H9 (cell line): ENCODE results near the gene OR2B2. TPM values are rescaled to one million over a fixed set of nuclear protein-coding genes. Genes with fewer than 3 reads are reported as not detected.

Experiments used
- DNase-seq: peaks from one replicate; pipeline ENCODE4 v3.0.0-alpha.2; 2017
- H2AFZ ChIP-seq: one replicate; pipeline ENCODE4 v1.6.1; 2013; ENCODE audit warnings: mild to moderate bottlenecking, low read length, control low read depth, moderate library complexity
- H2AK5ac ChIP-seq: 2 replicates; pipeline ENCODE4 v1.6.1; 2013; ENCODE audit warnings: low read length, control low read depth, mixed read lengths; ENCODE audit not compliant: insufficient read length
- H2BK120ac ChIP-seq: one replicate; pipeline ENCODE4 v1.6.1; 2013; ENCODE audit warnings: low read depth, mild to moderate bottlenecking, low read length, control low read depth, inconsistent platforms; ENCODE audit not compliant: poor library complexity, severe bottlenecking
- H2BK12ac ChIP-seq: 2 replicates; pipeline ENCODE4 v1.6.1; 2013; ENCODE audit warnings: low read length, control low read depth, mixed read lengths, low read depth; ENCODE audit not compliant: insufficient read length
- H2BK15ac ChIP-seq: 2 replicates; pipeline ENCODE4 v1.6.1; 2013; ENCODE audit warnings: low read depth, low read length, control low read depth
- H2BK20ac ChIP-seq: one replicate; pipeline ENCODE4 v1.6.1; 2013; ENCODE audit warnings: low read depth, mild to moderate bottlenecking, low read length, control low read depth, inconsistent platforms; ENCODE audit not compliant: poor library complexity, severe bottlenecking
- H2BK5ac ChIP-seq: 2 replicates; pipeline ENCODE4 v1.6.1; 2013; ENCODE audit warnings: low read length, control low read depth, mixed read lengths; ENCODE audit not compliant: insufficient read length
- H3K14ac ChIP-seq: 2 replicates; pipeline ENCODE4 v1.6.1; 2013; ENCODE audit warnings: low read length, control low read depth; ENCODE audit not compliant: insufficient read depth
- H3K18ac ChIP-seq: 2 replicates; pipeline ENCODE4 v1.6.1; 2013; ENCODE audit warnings: low read depth, mild to moderate bottlenecking, mixed read lengths, low read length, control low read depth; ENCODE audit not compliant: insufficient read length
- H3K23ac ChIP-seq: 2 replicates; pipeline ENCODE4 v1.6.1; 2013; ENCODE audit warnings: low read length, control low read depth, mixed read lengths, low read depth; ENCODE audit not compliant: insufficient read length
- H3K23me2 ChIP-seq: 2 replicates; pipeline ENCODE4 v1.6.1; 2013; ENCODE audit warnings: low read depth, mild to moderate bottlenecking, mixed read lengths, low read length, control low read depth; ENCODE audit not compliant: insufficient read length, poor library complexity, severe bottlenecking
- H3K27ac ChIP-seq: 2 replicates; pipeline ENCODE4 v1.5.1; 2013; ENCODE audit warnings: low read length, control low read depth, mixed read lengths, low read depth; ENCODE audit not compliant: insufficient read length
- H3K27me3 ChIP-seq: 2 replicates; pipeline ENCODE4 v1.6.1; 2013; ENCODE audit warnings: low read length, control low read depth, inconsistent platforms; ENCODE audit not compliant: insufficient read depth
- H3K4ac ChIP-seq: 2 replicates; pipeline ENCODE4 v1.6.1; 2013; ENCODE audit warnings: low read depth, mild to moderate bottlenecking, control low read depth, inconsistent platforms, low read length, moderate library complexity
- H3K4me1 ChIP-seq: 2 replicates; pipeline ENCODE4 v1.6.1; 2013; ENCODE audit warnings: low read length, control low read depth, inconsistent platforms; ENCODE audit not compliant: insufficient read depth
- H3K4me2 ChIP-seq: 2 replicates; pipeline ENCODE4 v1.6.1; 2013; ENCODE audit warnings: low read length, control low read depth, mixed read lengths; ENCODE audit not compliant: insufficient read length, insufficient read depth
- H3K56ac ChIP-seq: 2 replicates; pipeline ENCODE4 v1.6.1; 2013; ENCODE audit warnings: low read depth, mild to moderate bottlenecking, mixed read lengths, low read length, control low read depth; ENCODE audit not compliant: insufficient read length
- H3K79me1 ChIP-seq: 2 replicates; pipeline ENCODE4 v1.6.1; 2013; ENCODE audit warnings: low read depth, mild to moderate bottlenecking, moderate library complexity, low read length, control low read depth, inconsistent platforms; ENCODE audit not compliant: insufficient read depth, poor library complexity, severe bottlenecking
- H3K79me2 ChIP-seq: 2 replicates; pipeline ENCODE4 v1.6.1; 2013; ENCODE audit warnings: low read length, control low read depth, inconsistent platforms; ENCODE audit not compliant: insufficient read depth
- H3K9ac ChIP-seq: 2 replicates; pipeline ENCODE4 v1.6.1; 2013; ENCODE audit warnings: low read length, control low read depth, mixed read lengths; ENCODE audit not compliant: insufficient read length; ENCODE audit errors: extremely low read depth
- H3K9me3 ChIP-seq: one replicate; pipeline ENCODE4 v1.6.1; 2013; ENCODE audit warnings: low read depth, low read length, inconsistent platforms; ENCODE audit not compliant: control insufficient read depth
- H3T11ph ChIP-seq: one replicate; pipeline ENCODE4 v1.6.1; 2013; ENCODE audit warnings: mild to moderate bottlenecking, low read length, control low read depth, inconsistent platforms
- H4K20me1 ChIP-seq: one replicate; pipeline ENCODE4 v1.6.1; 2013; ENCODE audit not compliant: control insufficient read depth, insufficient read length, insufficient read depth
- H4K5ac ChIP-seq: 2 replicates; pipeline ENCODE4 v1.6.1; 2013; ENCODE audit warnings: low read depth, mild to moderate bottlenecking, mixed read lengths, low read length, control low read depth; ENCODE audit not compliant: insufficient read length
- H4K8ac ChIP-seq: replicated peaks from 2 replicates; pipeline ENCODE4 v1.6.1; 2013; ENCODE audit warnings: low read length, control low read depth, mixed read lengths, low read depth; ENCODE audit not compliant: insufficient read length
- H4K91ac ChIP-seq: 2 replicates; pipeline ENCODE4 v1.6.1; 2013; ENCODE audit warnings: low read depth, mild to moderate bottlenecking, moderate library complexity, mixed read lengths, low read length, control low read depth; ENCODE audit not compliant: insufficient read length
- H3K27ac Mint-ChIP-seq, 3 experiments: 2 replicates in 2 of 3; 3 replicates in 1 of 3; pipeline ENCODE4 v1.8.0; 2020 to 2021; ENCODE audit warnings: mixed read lengths in 3 of 3, mild to moderate bottlenecking in 1 of 3, moderate library complexity in 1 of 3
- H3K27me3 Mint-ChIP-seq: 2 replicates; pipeline ENCODE4 v1.8.0; 2021; ENCODE audit warnings: low read depth, mild to moderate bottlenecking, moderate library complexity, mixed read lengths
- H3K36me3 Mint-ChIP-seq, 3 experiments: 2 replicates in 2 of 3; 3 replicates in 1 of 3; pipeline ENCODE4 v1.8.0; 2020 to 2021; ENCODE audit warnings: low read depth in 3 of 3, mixed read lengths in 3 of 3; ENCODE audit not compliant: insufficient read depth in 1 of 3
- H3K4me1 Mint-ChIP-seq, 2 experiments: 2 replicates each; pipeline ENCODE4 v1.8.0; 2020; ENCODE audit warnings: mixed read lengths in 2 of 2
- H3K4me3 Mint-ChIP-seq, 2 experiments: 2 replicates in 1 of 2; 3 replicates in 1 of 2; pipeline ENCODE4 v1.8.0; 2020 to 2021; ENCODE audit warnings: mild to moderate bottlenecking in 2 of 2, mixed read lengths in 2 of 2, moderate library complexity in 1 of 2
- H3K9me3 Mint-ChIP-seq, 2 experiments: 2 replicates in 1 of 2; 3 replicates in 1 of 2; pipeline ENCODE4 v1.8.0; 2020; ENCODE audit warnings: mild to moderate bottlenecking in 2 of 2, mixed read lengths in 2 of 2, moderate library complexity in 1 of 2
- WGBS: extraction: QIAGEN DNeasy Blood & Tissue Kit; methylation state at CpG from one replicate; pipeline ENCODE4 v1.1.7; 2013; ENCODE audit warnings: missing lambda C conversion rate, low lambda C conversion rate, mixed read lengths; ENCODE audit not compliant: insufficient read length; ENCODE audit errors: extremely low coverage; 5-methylcytosine and 5-hydroxymethylcytosine counted together
- total RNA-seq: library from RNA; stranded (reverse); gene quantifications from 2 replicates; pipeline ENCODE4 v1.2.1, GENCODE V29; 2021
- TF ChIP-seq, protein P1 (sequence below): fragments of 200-600 bp; sonication (generic); conservative IDR thresholded peaks from 3 replicates; pipeline ENCODE4 v1.8.0; 2021; ENCODE audit warnings: antibody characterized with exemption, mild to moderate bottlenecking

OR2B2 gene
- total RNA-seq, 1 experiment from 2014 or later: not detected

DNA sequence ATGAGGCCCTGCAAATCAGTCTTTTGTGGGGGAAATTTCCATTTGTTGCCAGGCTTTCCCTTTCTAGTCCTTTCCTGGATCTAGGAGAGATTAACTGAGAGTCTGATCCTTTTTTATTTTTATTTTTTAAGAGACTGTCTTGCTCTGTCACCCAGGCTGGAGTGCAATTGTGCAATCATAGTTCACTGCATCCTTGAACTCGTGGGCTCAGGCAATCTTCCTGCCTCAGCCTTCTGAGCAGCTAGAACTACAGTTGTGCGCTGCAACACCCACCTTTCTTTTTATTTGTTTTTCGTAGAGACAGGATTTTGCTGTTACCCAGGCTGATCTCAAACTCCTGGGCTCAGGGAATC lies 22.9 kb downstream of the OR2B2 start:
- H2BK5ac ChIP-seq: no peak overlapping the region
- Mint-ChIP-seq H3K4me1 (peaks cover 36 to 38% of the 10 kb centered on the region in 2 experiments), H3K36me3 (peaks cover 0 to 4% (median 3%) of the 10 kb centered on the region in 3 experiments; a peak in 3 of 7 replicates), H3K27ac (peak overlapping the region; percentile 95 to 100 (median 98)), H3K4me3 (no peak overlapping the region), H3K27me3 (peaks cover 9% of the 10 kb centered on the region; the same call in 1 of the 2 replicates), H3K9me3 (peaks cover 0 to 3% of the 10 kb centered on the region in 2 experiments; a peak in 1 of 5 replicates)
- DNase-seq: no peak
- H3K9ac ChIP-seq: peak overlapping the region; percentile 68
- no peak overlapping the region for H2AFZ ChIP-seq
- H3K23me2 ChIP-seq: peaks cover 10% of the 10 kb centered on the region
- no peak overlapping the region for H2BK20ac ChIP-seq
- H4K91ac ChIP-seq: no peak overlapping the region
- no peak overlapping the region for H2AK5ac ChIP-seq
- peak overlapping the region; percentile 81 for H3K27ac ChIP-seq
- no peak overlapping the region for H3K18ac ChIP-seq
- peak overlapping the region; percentile 16; the same call in 1 of the 2 replicates for H3K14ac ChIP-seq
- no peak overlapping the region for H2BK12ac ChIP-seq
- no peak overlapping the region for H3K4ac ChIP-seq
- H3K4me1 ChIP-seq: peaks cover 5% of the 10 kb centered on the region
- peak overlapping the region; percentile 80 for H3K4me2 ChIP-seq
- no CpG with 5 or more reads among the region's 3 CpGs for WGBS
- no peak overlapping the region for H4K5ac ChIP-seq
- H3T11ph ChIP-seq: no peak overlapping the region
- H3K9me3 ChIP-seq: no peaks in the 10 kb centered on the region
- no peaks in the 10 kb centered on the region for H4K20me1 ChIP-seq
- H3K27me3 ChIP-seq: no peaks in the 10 kb centered on the region
- no peak overlapping the region for H3K23ac ChIP-seq
- H3K79me2 ChIP-seq: no peaks in the 10 kb centered on the region
- no peak overlapping the region for H3K56ac ChIP-seq
- H2BK15ac ChIP-seq: no peak overlapping the region
- TF ChIP-seq, protein P1, sequence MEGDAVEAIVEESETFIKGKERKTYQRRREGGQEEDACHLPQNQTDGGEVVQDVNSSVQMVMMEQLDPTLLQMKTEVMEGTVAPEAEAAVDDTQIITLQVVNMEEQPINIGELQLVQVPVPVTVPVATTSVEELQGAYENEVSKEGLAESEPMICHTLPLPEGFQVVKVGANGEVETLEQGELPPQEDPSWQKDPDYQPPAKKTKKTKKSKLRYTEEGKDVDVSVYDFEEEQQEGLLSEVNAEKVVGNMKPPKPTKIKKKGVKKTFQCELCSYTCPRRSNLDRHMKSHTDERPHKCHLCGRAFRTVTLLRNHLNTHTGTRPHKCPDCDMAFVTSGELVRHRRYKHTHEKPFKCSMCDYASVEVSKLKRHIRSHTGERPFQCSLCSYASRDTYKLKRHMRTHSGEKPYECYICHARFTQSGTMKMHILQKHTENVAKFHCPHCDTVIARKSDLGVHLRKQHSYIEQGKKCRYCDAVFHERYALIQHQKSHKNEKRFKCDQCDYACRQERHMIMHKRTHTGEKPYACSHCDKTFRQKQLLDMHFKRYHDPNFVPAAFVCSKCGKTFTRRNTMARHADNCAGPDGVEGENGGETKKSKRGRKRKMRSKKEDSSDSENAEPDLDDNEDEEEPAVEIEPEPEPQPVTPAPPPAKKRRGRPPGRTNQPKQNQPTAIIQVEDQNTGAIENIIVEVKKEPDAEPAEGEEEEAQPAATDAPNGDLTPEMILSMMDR: no peak
- H4K8ac ChIP-seq: no peak overlapping the region
- H3K79me1 ChIP-seq: no peaks in the 10 kb centered on the region
- H2BK120ac ChIP-seq: no peak overlapping the region
